MCF 10A (cell line): ENCODE measurements around the gene SCN1B. TPM values are rescaled to one million over a fixed set of nuclear protein-coding genes. Genes with fewer than 3 reads are reported as not detected.
"Not testable (repeated sequence)": the region's sequence is repeated elsewhere in the genome, so short reads cannot be mapped to it uniquely, and the experiment has no call there.

ENCODE experiments used
- BruUV-seq: library from RNA; stranded (reverse); fragments of 400-500 nt; replicated peaks from 2 replicates; lab custom pipeline; 2021; lab: Mats Ljungman, UMichigan
- CTCF ChIA-PET: fragments of 300-600 bp; sonication (Branson Sonifier 250); formaldehyde crosslinking; extraction: SDS; loops from one replicate; lab custom pipeline; 2021; ENCODE audit warnings: antibody characterized with exemption, inconsistent platforms; lab: Yijun Ruan, JAX
- POLR2A ChIA-PET: fragments of 300-600, 350-650 bp; sonication (Branson Sonifier 250); formaldehyde crosslinking; extraction: SDS; loops from one replicate; lab custom pipeline; 2020; ENCODE audit warnings: antibody characterized with exemption, inconsistent platforms; lab: Yijun Ruan, JAX
- DNase-seq: peaks from one replicate; pipeline ENCODE4 v3.0.0-alpha.2; 2018; ENCODE audit not compliant: unreplicated experiment
- H3K27ac Mint-ChIP-seq: one replicate; pipeline ENCODE4 v1.8.0; 2022; ENCODE audit warnings: mild to moderate bottlenecking, low read depth, mixed read lengths; ENCODE audit not compliant: unreplicated experiment
- H3K27me3 Mint-ChIP-seq: one replicate; pipeline ENCODE4 v1.8.0; 2022; ENCODE audit warnings: mixed read lengths; ENCODE audit not compliant: insufficient read depth, unreplicated experiment
- H3K36me3 Mint-ChIP-seq: one replicate; pipeline ENCODE4 v1.8.0; 2022; ENCODE audit warnings: mild to moderate bottlenecking, moderate library complexity, mixed read lengths; ENCODE audit not compliant: insufficient read depth, unreplicated experiment
- H3K4me1 Mint-ChIP-seq: one replicate; pipeline ENCODE4 v1.8.0; 2022; ENCODE audit warnings: mixed read lengths; ENCODE audit not compliant: insufficient read depth, unreplicated experiment
- H3K4me3 Mint-ChIP-seq: one replicate; pipeline ENCODE4 v1.8.0; 2022; ENCODE audit warnings: mild to moderate bottlenecking, moderate library complexity, mixed read lengths; ENCODE audit not compliant: unreplicated experiment
- H3K9me3 Mint-ChIP-seq: one replicate; pipeline ENCODE4 v1.8.0; 2022; ENCODE audit warnings: mixed read lengths; ENCODE audit not compliant: unreplicated experiment
- CTCF ChIP-seq: fragments of 200-600 bp; IDR thresholded peaks from one replicate; pipeline ENCODE4 v1.8.0; 2022; ENCODE audit warnings: antibody characterized with exemption, mild to moderate bottlenecking; ENCODE audit not compliant: unreplicated experiment
- intact Hi-C: fragments of 100-400 bp; cut with micrococcal nuclease; formaldehyde crosslinking; loops from 2 replicates; pipeline ENCODE4 v1.14.1; 2022
- total RNA-seq: library from RNA; stranded (reverse); gene quantifications from 2 replicates; pipeline ENCODE4 v1.2.3, GENCODE V29; 2022

The SCN1B gene
- total RNA-seq, 1 experiment from 2014 or later = 0.19 TPM

DNA sequence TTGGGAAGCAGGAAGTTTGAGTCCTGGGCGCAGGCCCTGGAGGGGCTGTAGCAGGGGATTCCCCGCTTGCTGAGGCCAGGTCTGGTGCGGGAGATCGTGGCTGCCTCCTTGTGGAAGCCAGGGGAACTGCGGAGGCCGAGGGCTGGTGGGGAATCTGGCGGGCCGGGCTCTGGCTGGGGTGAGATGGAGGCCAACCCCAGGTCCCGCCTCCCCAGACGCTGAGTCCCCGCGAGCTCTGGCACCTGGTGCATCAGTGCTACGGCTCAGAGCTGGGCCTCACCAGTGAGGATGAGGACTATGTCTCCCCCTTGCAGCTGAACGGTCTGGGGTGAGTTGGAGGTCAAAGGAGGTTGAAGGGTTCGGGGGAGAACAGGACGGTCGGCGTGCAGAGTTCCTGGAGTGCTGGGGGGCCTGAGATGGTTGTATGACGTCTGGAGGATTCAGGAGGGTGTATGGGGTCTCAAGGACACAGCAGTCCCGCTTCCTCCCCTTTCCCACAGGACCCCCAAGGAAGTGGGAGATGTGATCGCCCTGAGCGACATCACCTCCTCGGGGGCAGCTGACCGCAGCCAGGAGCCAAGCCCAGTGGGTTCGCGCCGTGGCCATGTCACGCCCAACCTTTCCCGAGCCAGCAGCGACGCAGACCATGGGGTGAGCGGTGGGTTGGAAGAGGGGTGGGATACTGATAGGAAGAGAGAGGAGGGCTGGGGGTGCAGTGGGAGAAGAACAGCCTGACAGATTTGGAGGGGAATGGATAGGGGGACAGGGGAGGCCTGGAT is 17.0 kb upstream of the SCN1B start:
- Mint-ChIP-seq H3K9me3 (no peaks in the 10 kb centered on the region), H3K27me3 (no peaks in the 10 kb centered on the region), H3K4me1 (no peaks in the 10 kb centered on the region), H3K36me3 (peaks cover 59% of the 10 kb centered on the region), H3K27ac (no peak overlapping the region), H3K4me3 (no peak overlapping the region)
- intact Hi-C loops = loop anchor here (1.0 kb wide), 1 partner anchor 40 kb away; no protein-coding TSS in a partner anchor
- BruUV-seq = no TSS peak
- ChIA-PET CTCF (interaction anchor here (0.7 to 4.6 kb wide), 17 partner anchors 8 to 1807 kb away, joined by 3 to 45 read pairs (median 4); no protein-coding TSS in a partner anchor), POLR2A (interaction anchor here (0.5 to 2.2 kb wide), 3 partner anchors 12 to 41 kb away, joined by 3 to 6 read pairs (median 3); no protein-coding TSS in a partner anchor)
- peak; percentile 85 for TF ChIP-seq CTCF
- peak; percentile 44 for DNase-seq

DNA sequence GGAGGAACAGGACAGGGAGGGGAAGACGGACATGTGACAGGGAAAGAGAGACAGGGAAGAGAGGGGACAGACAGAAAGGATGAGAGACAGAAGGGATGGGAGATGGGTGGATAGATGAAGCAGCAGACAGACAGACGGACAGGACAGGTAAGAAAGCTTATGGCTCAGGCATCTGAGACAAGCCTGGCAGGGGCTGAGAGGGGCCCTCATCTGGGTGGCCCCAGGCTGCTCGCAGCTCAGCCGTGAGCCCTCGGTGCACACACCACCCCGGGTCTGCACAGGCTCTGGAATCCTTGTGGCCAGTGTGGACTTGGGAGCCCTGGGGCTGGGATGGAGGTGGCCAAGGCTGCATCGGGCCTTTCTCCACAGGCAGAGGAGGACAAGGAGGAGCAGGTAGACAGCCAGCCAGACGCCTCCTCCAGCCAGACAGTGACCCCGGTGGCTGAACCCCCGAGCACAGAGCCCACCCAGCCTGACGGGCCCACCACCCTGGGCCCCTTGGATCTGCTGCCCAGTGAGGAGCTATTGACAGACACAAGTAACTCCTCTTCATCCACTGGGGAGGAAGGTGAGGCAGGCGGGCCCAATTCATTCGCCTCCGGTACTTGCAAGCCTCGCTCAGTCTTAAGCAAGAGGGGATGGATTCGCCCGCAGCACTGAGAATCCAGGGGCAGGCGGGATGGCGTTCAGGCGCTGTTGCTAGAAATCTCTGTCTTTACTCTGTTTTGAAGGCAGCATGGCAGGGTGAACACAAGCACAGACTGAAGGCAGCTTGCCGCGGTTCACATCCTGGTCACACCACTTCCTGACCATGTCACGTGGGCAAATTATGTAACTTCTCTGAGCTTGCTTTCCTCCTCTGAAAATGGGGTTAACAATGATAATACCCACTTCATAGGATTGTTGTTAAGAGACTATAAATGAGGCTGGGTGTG is 16.2 kb upstream of the SCN1B start:
- peaks cover 66% of the 10 kb centered on the region for H3K36me3 Mint-ChIP-seq
- intact Hi-C loops = loop anchor here (1.0 kb wide), 1 partner anchor 41 kb away; no protein-coding TSS in a partner anchor
- H3K4me1 Mint-ChIP-seq = no peaks in the 10 kb centered on the region
- no TSS peak for BruUV-seq
- ChIA-PET POLR2A (interaction anchor here (0.6 to 2.2 kb wide), 3 partner anchors 13 to 42 kb away, joined by 3 to 6 read pairs (median 3); no protein-coding TSS in a partner anchor), CTCF (interaction anchor here (0.6 to 4.6 kb wide), 9 partner anchors 13 to 489 kb away, joined by 3 to 45 read pairs (median 7); no protein-coding TSS in a partner anchor)
- TF ChIP-seq CTCF = no peak
- DNase-seq = no peak
- no peak overlapping the region for H3K27ac Mint-ChIP-seq
- H3K27me3 Mint-ChIP-seq = no peaks in the 10 kb centered on the region
- H3K4me3 Mint-ChIP-seq = no peak overlapping the region
- H3K9me3 Mint-ChIP-seq = no peaks in the 10 kb centered on the region

GRCh38 chr19:35014774-35015173 is 15.5 kb upstream of the SCN1B start:
- ChIA-PET CTCF (interaction anchor here (0.6 to 4.6 kb wide), 5 partner anchors 13 to 489 kb away, joined by 3 to 45 read pairs (median 7); no protein-coding TSS in a partner anchor), POLR2A (interaction anchor here (2.2 kb wide), 1 partner anchor 13 kb away, joined by 6 read pairs; no protein-coding TSS in a partner anchor)
- intact Hi-C loops, H3K4me3 Mint-ChIP-seq, H3K4me1 Mint-ChIP-seq, H3K27ac Mint-ChIP-seq, H3K9me3 Mint-ChIP-seq, BruUV-seq, H3K27me3 Mint-ChIP-seq, DNase-seq: not testable (repeated sequence)
- H3K36me3 Mint-ChIP-seq = peaks cover 73% of the 10 kb centered on the region

DNA sequence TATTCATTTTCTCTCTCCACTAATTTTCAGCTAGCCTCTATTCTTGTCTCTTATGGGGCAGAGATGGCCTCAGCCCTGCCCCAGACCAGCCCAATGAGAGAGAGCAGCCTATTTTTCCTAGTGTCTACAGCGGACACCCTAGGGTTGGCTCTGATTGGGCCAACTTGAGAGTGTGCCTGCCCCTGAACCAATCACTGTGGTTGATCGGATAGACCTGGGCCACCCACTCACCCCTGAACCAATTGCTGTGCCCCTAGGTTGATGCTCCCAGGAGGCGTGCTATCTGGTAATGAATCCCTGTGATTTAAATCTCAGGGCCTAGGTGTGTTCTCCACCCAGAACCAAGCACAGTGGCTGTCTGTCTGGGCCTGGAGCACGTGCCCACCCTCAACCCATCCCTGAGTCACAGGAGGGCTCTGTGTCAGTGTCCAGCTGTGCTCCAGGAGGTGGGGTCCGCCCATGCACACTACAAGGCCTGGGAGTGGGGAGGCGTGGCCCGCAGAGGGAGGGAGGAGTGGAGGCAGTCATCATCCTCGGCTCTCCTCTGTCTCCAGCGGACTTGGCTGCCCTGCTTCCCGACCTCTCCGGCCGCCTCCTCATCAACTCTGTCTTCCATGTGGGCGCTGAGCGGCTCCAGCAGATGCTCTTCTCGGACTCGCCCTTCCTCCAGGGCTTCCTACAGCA is 14.9 kb upstream of the SCN1B start:
- no TSS peak for BruUV-seq
- H3K4me3 Mint-ChIP-seq = no peak overlapping the region
- no peaks in the 10 kb centered on the region for H3K9me3 Mint-ChIP-seq
- DNase-seq = no peak
- H3K27me3 Mint-ChIP-seq = no peaks in the 10 kb centered on the region
- H3K36me3 Mint-ChIP-seq = peaks cover 71% of the 10 kb centered on the region
- CTCF ChIA-PET = interaction anchor here (0.6 to 4.6 kb wide), 3 partner anchors 42 to 453 kb away, joined by 3 to 45 read pairs (median 5); no protein-coding TSS in a partner anchor
- H3K27ac Mint-ChIP-seq = no peak overlapping the region
- no peaks in the 10 kb centered on the region for H3K4me1 Mint-ChIP-seq
- TF ChIP-seq CTCF = no peak
- intact Hi-C loops = no loop called here
- POLR2A ChIA-PET = interaction anchor here (0.9 to 2.2 kb wide), 2 partner anchors 14 kb away, joined by 3 to 6 read pairs; no protein-coding TSS in a partner anchor
